ENCODE results near the gene PPM1A.

PPM1A gene

GRCh38 chr14:60227291-60227690 lies 21.7 kb upstream of the PPM1A start:
- DNase-seq, result no peak

- DNase-seq, result no peak
Observed at GRCh38 chr14:60229614-60230013, 19.4 kb upstream of the PPM1A start.

DNA sequence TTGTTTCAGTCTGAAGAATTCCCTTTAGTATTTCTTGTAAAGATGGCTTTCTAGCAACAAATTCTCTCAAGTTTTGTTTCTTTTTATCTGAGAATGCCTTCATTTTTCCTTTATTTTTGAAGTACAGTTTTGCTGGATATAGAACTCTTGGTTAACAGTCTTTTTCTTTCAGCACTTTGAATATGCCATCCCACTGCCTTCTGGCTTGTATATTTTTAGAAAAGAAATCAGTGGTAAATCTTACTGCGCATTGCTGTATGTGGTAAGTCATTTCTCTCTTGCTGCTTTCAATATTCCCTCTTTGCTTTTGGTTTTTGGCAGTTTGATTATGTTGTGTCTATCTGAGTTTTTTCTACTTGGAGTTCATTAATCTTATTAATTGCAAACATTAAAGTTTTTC lies 16.8 kb upstream of the PPM1A start:
- DNase-seq, result no peak

GRCh38 chr14:60233251-60233650 lies 15.8 kb upstream of the PPM1A start:
- no peak for DNase-seq

DNA sequence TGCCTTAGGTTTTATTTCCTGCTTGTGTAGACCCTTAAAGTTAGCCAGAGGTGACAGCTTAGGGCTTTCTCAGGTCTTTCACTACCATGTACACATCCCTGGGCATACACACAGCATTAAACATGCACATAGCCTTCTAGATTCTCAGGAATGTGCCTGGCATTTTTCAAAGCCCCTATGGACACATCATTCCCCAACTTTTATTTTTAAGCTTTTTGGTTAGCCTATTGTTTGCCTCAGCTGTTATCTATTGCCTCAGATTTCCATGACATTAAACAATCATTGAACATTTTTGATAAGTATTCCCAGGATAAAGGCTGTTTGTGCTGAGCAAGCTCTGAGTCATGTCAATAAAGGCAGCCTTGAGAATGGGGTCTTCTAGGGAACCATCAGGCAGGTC lies 15.1 kb upstream of the PPM1A start:
- no peak for DNase-seq

DNA sequence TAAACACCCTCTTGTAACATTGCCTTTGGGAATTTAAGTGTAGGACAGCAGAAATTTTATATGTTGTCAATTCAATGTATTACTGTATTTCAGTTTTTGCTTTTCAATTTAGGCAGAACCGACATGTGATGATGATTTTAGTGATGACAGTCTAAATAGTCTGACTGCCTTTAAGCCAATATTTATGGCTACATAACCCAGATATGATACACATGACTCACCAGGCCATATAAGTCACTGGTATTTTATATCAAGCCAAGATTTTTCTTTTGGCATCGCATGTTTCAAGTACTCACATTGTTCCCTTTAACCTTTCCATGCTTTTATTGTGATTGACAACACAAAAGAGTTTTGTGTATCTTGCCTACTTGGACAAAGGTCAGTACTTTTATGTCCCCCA lies 13.6 kb upstream of the PPM1A start:
- no peak for DNase-seq

- DNase-seq, result no peak
Observed at GRCh38 chr14:60238955-60239354, 10.1 kb upstream of the PPM1A start.

GRCh38 chr14:60240139-60240856 lies 8.7 kb upstream of the PPM1A start:
- no peak for DNase-seq

GRCh38 chr14:60241091-60241490 lies 7.9 kb upstream of the PPM1A start:
- DNase-seq, result no peak

- DNase-seq, result no peak
Observed at GRCh38 chr14:60242429-60242828, 6.6 kb upstream of the PPM1A start.

GRCh38 chr14:60245380-60246177 lies 3.4 kb upstream of the PPM1A start:
- no peak for DNase-seq

GRCh38 chr14:60247994-60248696 lies 876 bp upstream of the PPM1A start:
- DNase-seq, result peak; percentile 90

- peak; percentile 63 for DNase-seq
Observed at GRCh38 chr14:60249321-60250256, 568 bp downstream of the PPM1A start.

DNA sequence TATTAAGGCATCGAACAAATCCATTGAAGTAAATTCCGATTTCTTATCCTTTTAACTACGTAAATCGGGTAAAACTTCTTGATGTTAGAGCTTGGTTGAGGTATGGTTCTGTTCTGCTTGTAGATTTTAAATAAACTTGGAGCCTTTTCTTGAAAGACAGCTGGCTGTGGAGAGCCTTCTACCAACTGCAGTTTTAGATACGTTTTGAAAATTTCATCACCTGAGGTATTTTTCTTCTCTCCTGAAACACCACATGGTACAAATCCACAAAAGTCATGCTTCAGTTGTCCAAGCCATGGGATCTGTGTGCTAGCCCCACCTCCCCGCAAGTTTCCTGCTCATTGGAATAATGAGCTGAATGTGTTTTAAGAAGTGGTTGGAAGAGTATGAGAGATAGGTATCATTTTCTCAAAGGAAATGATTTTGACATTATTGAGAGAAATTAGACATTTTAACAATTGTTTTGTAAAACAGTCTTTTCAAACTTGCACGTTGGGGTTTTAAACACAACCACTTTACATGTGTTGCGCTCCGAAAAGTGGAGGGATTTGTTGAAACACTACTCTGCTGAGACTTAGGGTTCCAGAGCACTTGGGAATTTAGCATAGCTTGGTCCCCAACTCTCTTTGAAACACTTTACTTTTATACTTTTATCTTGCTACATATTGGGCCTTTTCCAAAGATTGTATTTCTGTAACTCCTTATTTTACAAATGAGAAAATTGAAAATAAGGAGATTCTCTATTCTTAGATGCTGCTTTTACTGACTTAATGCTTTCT lies 1.4 kb downstream of the PPM1A start:
- peak; percentile 21 for DNase-seq

DNA sequence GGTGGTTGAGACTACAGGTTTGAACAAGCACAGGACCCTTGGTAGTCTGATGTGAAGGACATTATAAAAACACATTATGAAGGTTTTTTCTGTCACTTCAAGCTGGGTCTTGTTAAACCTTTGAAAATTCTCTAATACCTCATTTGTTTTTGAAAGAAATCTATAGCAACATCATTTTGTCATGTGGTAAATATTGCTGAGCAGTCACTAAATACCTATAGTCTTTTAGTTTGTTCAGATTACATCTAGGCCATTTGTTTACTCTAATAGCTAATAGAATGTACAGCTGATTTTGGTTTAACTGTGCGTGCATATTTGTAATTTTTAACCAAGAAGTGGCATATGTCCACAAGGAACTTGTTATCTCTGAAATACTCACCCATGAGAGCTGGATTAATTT lies 2.9 kb downstream of the PPM1A start:
- no peak for DNase-seq

- no peak for DNase-seq
Observed at GRCh38 chr14:60252630-60253029, 3.6 kb downstream of the PPM1A start.

- DNase-seq, result no peak
Observed at GRCh38 chr14:60253649-60254048, 4.6 kb downstream of the PPM1A start.

GRCh38 chr14:60254176-60254575 lies 5.2 kb downstream of the PPM1A start:
- no peak for DNase-seq

DNA sequence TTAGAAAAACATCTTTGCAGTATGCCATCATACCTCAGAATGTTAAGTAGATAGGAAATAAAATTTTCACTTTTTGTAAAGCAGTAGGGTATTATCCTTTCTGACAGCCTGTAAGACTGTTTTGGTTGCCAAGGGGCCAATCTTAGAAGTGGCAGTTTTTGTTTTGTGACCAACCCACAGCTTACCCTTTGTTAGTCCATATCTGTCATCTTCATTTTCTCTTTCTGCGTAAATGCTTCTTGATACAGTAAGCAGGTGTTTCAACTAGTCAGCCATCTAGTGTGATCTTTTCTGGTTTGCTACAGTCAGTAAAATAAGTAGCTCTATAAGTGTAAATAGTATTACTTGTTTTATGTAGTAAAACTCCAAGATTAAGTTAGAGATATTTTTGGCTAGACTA lies 8.8 kb downstream of the PPM1A start:
- no peak for DNase-seq

DNA sequence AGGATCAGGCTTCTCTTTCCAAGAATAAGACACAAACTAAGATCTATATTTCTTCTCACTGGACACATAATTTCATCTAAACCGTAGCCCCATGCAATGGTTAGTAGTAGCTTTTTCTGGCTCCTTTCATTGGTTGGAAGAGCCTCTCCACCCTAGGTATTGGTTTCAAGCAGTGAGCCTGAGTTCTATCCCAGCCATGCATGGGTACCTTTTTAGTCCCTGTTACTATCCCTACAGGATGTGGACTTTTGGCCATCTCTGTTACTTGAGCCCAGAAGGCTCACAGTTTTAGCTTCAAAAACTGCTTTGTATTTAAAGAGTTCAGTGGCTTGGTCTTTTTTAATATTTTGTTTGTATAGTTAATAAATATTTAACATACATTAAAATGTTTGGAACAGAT lies 16.1 kb downstream of the PPM1A start:
- DNase-seq, result no peak

DNA sequence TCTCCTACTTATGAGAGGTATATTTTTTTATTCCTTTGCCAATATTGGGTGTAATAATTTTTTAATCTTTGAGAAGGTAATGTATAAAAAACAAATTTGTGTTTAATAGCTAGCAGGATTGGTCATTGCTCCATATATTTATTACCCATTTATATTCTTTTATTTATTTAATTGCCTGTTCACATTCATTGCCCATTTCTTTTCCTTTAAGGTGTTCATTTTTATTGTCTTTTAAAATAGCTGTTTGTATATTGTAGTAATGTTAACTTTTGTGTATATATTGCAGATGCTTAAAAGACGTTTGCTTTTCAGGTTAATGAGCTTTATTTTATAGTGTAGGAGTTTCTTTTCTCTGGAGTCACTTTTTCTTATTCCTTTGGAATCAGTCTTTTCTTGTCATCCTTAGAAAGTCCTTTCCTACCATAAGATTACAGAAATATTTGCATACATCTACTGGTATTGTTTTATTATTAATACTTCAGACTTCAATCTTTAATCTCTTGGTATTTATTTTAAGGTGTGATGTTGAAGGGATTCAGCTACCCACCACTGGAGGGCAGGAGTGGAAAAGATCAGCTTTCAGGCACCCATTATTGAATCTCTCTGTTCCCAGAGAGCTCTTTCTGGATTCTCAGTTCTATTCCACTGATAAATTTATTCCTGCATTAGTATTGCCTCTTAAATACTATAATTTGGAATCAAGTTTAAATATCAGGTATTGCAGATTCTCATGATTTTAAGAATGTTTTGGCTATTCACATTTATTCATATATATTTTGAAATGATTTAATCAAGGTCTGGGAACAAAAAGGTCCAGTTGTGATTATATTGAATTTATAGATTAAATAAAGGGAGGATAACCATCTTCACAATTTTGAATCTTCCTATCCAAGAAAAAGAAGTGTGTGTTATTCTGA lies 17.3 kb downstream of the PPM1A start:
- DNase-seq, result peak; percentile 28

Data from NCI-H748 treated with DMSO at 0.1 percent for 48 hours (cell line).